ENCODE results near the gene DIDO1.

Gene DIDO1

DNA sequence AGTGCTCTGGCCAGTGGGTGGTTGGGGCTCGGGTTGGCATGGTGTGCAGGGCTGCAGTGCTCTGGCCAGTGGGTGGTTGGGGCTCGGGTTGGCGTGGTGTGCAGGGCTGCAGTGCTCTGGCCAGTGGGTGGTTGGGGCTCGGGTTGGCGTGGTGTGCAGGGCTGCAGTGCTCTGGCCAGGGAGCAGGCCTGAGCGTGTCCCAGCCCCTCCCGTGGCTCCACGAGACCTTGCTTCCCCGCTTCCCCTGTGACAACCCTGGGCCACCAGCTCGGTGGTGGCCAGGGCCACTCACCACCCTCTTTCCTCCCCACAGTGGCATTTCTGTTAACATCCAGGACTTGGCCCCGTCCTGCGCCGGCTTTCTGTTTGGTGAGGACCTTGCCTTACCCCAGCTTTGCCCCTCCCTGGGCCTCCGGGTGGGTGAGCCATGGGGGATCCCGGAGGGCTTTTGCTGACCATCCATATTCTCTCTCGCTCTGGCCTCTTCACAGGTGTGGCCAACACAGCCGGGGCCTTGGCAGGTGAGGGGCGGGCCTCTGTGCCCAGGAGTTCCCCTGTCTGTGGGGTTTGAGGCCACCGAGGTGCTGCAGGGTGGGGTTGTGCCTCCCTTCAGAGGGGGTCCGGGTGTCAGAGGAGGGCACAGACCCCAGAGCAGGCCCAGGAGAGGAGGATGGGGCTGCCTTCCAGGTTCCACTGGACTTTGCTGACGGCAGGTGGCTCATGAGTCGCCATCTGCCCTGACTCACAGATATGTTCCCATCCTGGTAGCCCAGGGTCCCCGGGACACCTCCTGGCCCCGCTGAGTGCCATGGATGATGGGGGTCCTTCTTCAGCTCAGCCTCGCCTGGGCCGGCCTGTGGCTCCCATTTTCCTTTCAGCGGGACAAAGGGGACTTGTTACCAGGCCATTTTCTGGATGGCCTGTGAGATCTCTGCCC lies 40.2 kb upstream of the DIDO1 start:
- no peak overlapping the region for H4K91ac ChIP-seq (ENCODE audit: low read depth, low read length)
- H4K8ac ChIP-seq (ENCODE audit: low read depth, low read length), result no peak overlapping the region
- H2BK5ac ChIP-seq (ENCODE audit: low read depth, low read length, poor library complexity), result no peak overlapping the region
- WGBS (ENCODE audit: extremely low coverage, insufficient coverage, insufficient read length), result no CpG with 5 or more reads among the region's 27 CpGs
- H3K14ac ChIP-seq (ENCODE audit: low read length), result no peak overlapping the region
- no peaks in the 10 kb centered on the region for H3K79me1 ChIP-seq (ENCODE audit: low read length)
- H3K36me3 ChIP-seq (ENCODE audit: control insufficient read depth in 1 of 2, insufficient read depth in 2 of 2, low read length in 2 of 2), result no peaks in the 10 kb centered on the region
- no peak for DNase-seq
- H2AFZ ChIP-seq (ENCODE audit: insufficient read depth, low read length, poor library complexity), result no peak overlapping the region
- no peak overlapping the region for H3K23ac ChIP-seq (ENCODE audit: low read length)
- H3K4me2 ChIP-seq (ENCODE audit: low read length), result no peak overlapping the region
- no peaks in the 10 kb centered on the region for H3K27me3 ChIP-seq (ENCODE audit: insufficient read depth, low read length)
- H4K12ac ChIP-seq (ENCODE audit: low read depth, low read length), result no peak overlapping the region
- no peak overlapping the region for H3K4me3 ChIP-seq (ENCODE audit: low read depth, low read length)
- no peak overlapping the region for H3K18ac ChIP-seq (ENCODE audit: low read length)
- H3K27ac ChIP-seq (ENCODE audit: low read depth, low read length), result no peak overlapping the region
- H3K4me1 ChIP-seq (ENCODE audit: control insufficient read depth in 1 of 2, insufficient read depth in 2 of 2, low read length in 2 of 2), result peaks cover 5 to 6% of the 10 kb centered on the region in 2 experiments
- H3K4ac ChIP-seq (ENCODE audit: low read depth, low read length), result no peak overlapping the region
- H2BK120ac ChIP-seq (ENCODE audit: insufficient read depth, low read length, poor library complexity), result no peak overlapping the region
- H3K9ac ChIP-seq (ENCODE audit: low read length), result no peak overlapping the region
- no peak overlapping the region for H2BK12ac ChIP-seq (ENCODE audit: low read length)
- no peak overlapping the region for H2AK5ac ChIP-seq (ENCODE audit: low read length)
- no peaks in the 10 kb centered on the region for H3K79me2 ChIP-seq (ENCODE audit: control insufficient read depth, insufficient read depth, low read length, poor library complexity)
- peaks cover 6% of the 10 kb centered on the region for H3K9me3 ChIP-seq (ENCODE audit: insufficient read depth, low read depth, low read length)

DNA sequence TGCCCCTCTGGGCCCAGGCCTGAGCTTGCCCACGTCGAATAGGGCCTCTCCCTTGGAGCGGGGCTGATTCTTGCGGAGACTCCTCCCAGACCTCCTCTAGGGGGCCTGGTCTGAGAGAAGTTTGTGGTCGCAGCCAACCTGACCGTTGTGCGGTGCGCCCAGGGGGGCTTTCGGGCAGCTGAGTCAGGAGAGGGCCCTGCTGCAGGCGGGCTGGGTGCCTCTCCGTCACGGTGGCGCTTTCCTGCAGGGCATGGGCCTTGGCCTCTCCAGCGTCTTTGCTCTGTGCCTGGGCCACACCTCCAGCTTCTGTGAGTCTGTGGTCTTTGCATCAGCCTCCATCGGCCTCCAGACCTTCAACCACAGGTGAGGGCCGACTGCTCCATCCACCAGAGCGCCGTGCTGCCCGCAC lies 39.1 kb upstream of the DIDO1 start:
- Histone ChIP-seq H2AFZ (ENCODE audit: insufficient read depth, low read length, poor library complexity) (no peak overlapping the region), H4K91ac (ENCODE audit: low read depth, low read length) (no peak overlapping the region), H3K79me1 (ENCODE audit: low read length) (no peaks in the 10 kb centered on the region), H3K4me3 (ENCODE audit: low read depth, low read length) (no peak overlapping the region), H3K27me3 (ENCODE audit: insufficient read depth, low read length) (no peaks in the 10 kb centered on the region), H3K79me2 (ENCODE audit: control insufficient read depth, insufficient read depth, low read length, poor library complexity) (no peaks in the 10 kb centered on the region), H4K8ac (ENCODE audit: low read depth, low read length) (no peak overlapping the region), H2BK5ac (ENCODE audit: low read depth, low read length, poor library complexity) (no peak overlapping the region), H3K27ac (ENCODE audit: low read depth, low read length) (no peak overlapping the region), H3K4me2 (ENCODE audit: low read length) (no peak overlapping the region), H3K9me3 (ENCODE audit: insufficient read depth, low read depth, low read length) (peaks cover 6% of the 10 kb centered on the region), H3K4ac (ENCODE audit: low read depth, low read length) (no peak overlapping the region), H3K14ac (ENCODE audit: low read length) (no peak overlapping the region), H3K23ac (ENCODE audit: low read length) (no peak overlapping the region), H3K4me1 (ENCODE audit: control insufficient read depth in 1 of 2, insufficient read depth in 2 of 2, low read length in 2 of 2) (peaks cover 0 to under 1% of the 10 kb centered on the region in 2 experiments), H3K36me3 (ENCODE audit: control insufficient read depth in 1 of 2, insufficient read depth in 2 of 2, low read length in 2 of 2) (no peaks in the 10 kb centered on the region), H3K18ac (ENCODE audit: low read length) (no peak overlapping the region), H2BK12ac (ENCODE audit: low read length) (no peak overlapping the region), H2BK120ac (ENCODE audit: insufficient read depth, low read length, poor library complexity) (no peak overlapping the region), H4K12ac (ENCODE audit: low read depth, low read length) (no peak overlapping the region), H2AK5ac (ENCODE audit: low read length) (no peak overlapping the region), H3K9ac (ENCODE audit: low read length) (no peak overlapping the region)
- no CpG with 5 or more reads among the region's 19 CpGs for WGBS (ENCODE audit: extremely low coverage, insufficient coverage, insufficient read length)
- DNase-seq, result no peak

DNA sequence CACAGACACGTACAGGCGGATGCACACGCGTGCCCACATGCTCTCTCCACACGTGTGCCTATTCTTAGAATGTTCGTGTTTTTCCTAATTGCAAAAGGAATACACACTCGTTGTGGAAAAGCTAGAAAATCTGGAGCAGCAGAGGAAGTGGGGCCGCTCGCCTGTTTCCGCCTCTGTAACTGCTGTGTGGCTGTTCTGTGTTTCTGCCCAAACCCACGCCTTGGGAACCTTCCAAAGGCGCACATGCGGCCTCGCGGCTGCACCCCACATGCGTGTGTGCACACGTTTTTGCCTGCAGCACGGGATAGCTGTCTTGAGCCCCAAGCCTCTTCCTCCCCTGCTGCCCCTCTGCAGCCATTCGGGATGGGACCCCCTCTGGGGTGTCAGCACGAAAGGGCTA lies 38.4 kb upstream of the DIDO1 start:
- Histone ChIP-seq H3K18ac (ENCODE audit: low read length) (no peak overlapping the region), H4K91ac (ENCODE audit: low read depth, low read length) (no peak overlapping the region), H3K27me3 (ENCODE audit: insufficient read depth, low read length) (no peaks in the 10 kb centered on the region), H3K23ac (ENCODE audit: low read length) (no peak overlapping the region), H2AFZ (ENCODE audit: insufficient read depth, low read length, poor library complexity) (no peak overlapping the region), H3K9ac (ENCODE audit: low read length) (no peak overlapping the region), H3K4ac (ENCODE audit: low read depth, low read length) (no peak overlapping the region), H2BK12ac (ENCODE audit: low read length) (no peak overlapping the region), H2BK5ac (ENCODE audit: low read depth, low read length, poor library complexity) (no peak overlapping the region), H3K4me2 (ENCODE audit: low read length) (no peak overlapping the region), H3K36me3 (ENCODE audit: control insufficient read depth in 1 of 2, insufficient read depth in 2 of 2, low read length in 2 of 2) (no peaks in the 10 kb centered on the region), H3K9me3 (ENCODE audit: insufficient read depth, low read depth, low read length) (peaks cover 6% of the 10 kb centered on the region), H2BK120ac (ENCODE audit: insufficient read depth, low read length, poor library complexity) (no peak overlapping the region), H3K14ac (ENCODE audit: low read length) (no peak overlapping the region), H3K79me2 (ENCODE audit: control insufficient read depth, insufficient read depth, low read length, poor library complexity) (no peaks in the 10 kb centered on the region), H4K8ac (ENCODE audit: low read depth, low read length) (no peak overlapping the region), H2AK5ac (ENCODE audit: low read length) (no peak overlapping the region), H3K79me1 (ENCODE audit: low read length) (no peaks in the 10 kb centered on the region), H4K12ac (ENCODE audit: low read depth, low read length) (no peak overlapping the region), H3K4me3 (ENCODE audit: low read depth, low read length) (no peak overlapping the region), H3K27ac (ENCODE audit: low read depth, low read length) (no peak overlapping the region), H3K4me1 (ENCODE audit: control insufficient read depth in 1 of 2, insufficient read depth in 2 of 2, low read length in 2 of 2) (no peaks in the 10 kb centered on the region)
- DNase-seq, result no peak
- no CpG with 5 or more reads among the region's 20 CpGs for WGBS (ENCODE audit: extremely low coverage, insufficient coverage, insufficient read length)

DNA sequence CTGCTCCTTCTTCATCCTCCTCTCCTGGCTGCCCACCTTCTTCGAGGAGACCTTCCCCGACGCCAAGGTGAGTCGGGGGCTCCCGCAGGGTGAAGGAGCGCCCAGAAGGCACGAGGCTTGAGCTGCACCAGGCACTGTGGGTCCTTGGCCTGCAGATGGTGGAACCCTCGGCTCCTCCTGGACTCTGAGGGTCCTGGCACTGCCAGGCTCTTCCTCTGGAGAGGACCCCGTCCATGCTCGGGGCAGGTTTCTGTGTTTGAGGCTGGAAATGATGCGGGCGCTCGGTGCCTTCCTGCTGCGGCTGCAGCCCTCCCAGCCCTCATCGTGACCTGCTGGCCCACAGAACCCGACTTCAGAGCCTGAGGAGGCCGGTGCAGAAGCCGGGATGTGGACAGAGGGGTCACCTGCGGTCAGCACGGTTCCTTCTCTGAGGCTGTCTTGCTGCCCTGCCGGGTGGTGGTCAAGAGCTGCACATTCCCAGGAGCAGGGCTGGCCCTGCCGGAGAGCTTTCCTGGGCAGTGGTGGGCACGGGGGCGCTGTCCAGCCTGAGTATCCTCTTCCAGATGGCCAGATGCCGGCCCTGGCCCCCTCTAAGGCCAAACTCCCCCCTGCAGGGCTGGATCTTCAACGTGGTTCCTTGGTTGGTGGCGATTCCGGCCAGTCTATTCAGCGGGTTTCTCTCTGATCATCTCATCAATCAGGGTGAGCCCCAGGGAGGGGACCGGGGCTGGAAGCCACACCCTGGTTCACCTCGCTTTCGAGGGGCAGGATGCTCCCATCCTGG lies 37.5 kb upstream of the DIDO1 start:
- Histone ChIP-seq H2AFZ (ENCODE audit: insufficient read depth, low read length, poor library complexity) (no peak overlapping the region), H3K4me3 (ENCODE audit: low read depth, low read length) (no peak overlapping the region), H3K4ac (ENCODE audit: low read depth, low read length) (no peak overlapping the region), H3K79me2 (ENCODE audit: control insufficient read depth, insufficient read depth, low read length, poor library complexity) (no peaks in the 10 kb centered on the region), H3K4me1 (ENCODE audit: control insufficient read depth in 1 of 2, insufficient read depth in 2 of 2, low read length in 2 of 2) (no peaks in the 10 kb centered on the region), H3K4me2 (ENCODE audit: low read length) (no peak overlapping the region), H2AK5ac (ENCODE audit: low read length) (no peak overlapping the region), H2BK120ac (ENCODE audit: insufficient read depth, low read length, poor library complexity) (no peak overlapping the region), H3K27me3 (ENCODE audit: insufficient read depth, low read length) (no peaks in the 10 kb centered on the region), H3K27ac (ENCODE audit: low read depth, low read length) (no peak overlapping the region), H4K91ac (ENCODE audit: low read depth, low read length) (no peak overlapping the region), H3K14ac (ENCODE audit: low read length) (no peak overlapping the region), H4K12ac (ENCODE audit: low read depth, low read length) (no peak overlapping the region), H4K8ac (ENCODE audit: low read depth, low read length) (no peak overlapping the region), H3K18ac (ENCODE audit: low read length) (no peak overlapping the region), H2BK5ac (ENCODE audit: low read depth, low read length, poor library complexity) (no peak overlapping the region), H3K36me3 (ENCODE audit: control insufficient read depth in 1 of 2, insufficient read depth in 2 of 2, low read length in 2 of 2) (no peaks in the 10 kb centered on the region), H3K9me3 (ENCODE audit: insufficient read depth, low read depth, low read length) (peaks cover 6% of the 10 kb centered on the region), H3K79me1 (ENCODE audit: low read length) (no peaks in the 10 kb centered on the region), H3K23ac (ENCODE audit: low read length) (no peak overlapping the region), H3K9ac (ENCODE audit: low read length) (no peak overlapping the region), H2BK12ac (ENCODE audit: low read length) (no peak overlapping the region)
- DNase-seq, result no peak
- WGBS (ENCODE audit: extremely low coverage, insufficient coverage, insufficient read length), result no CpG with 5 or more reads among the region's 32 CpGs
